IPS-NIHi7 (cell line): ENCODE measurements around the gene GDA.

ENCODE experiments used
- DNase-seq: peaks from one replicate; pipeline ENCODE4 v3.0.0; 2012; ENCODE audit warnings: mixed read lengths; ENCODE audit errors: extremely low spot score

GDA gene

GRCh38 chr9:72149231-72149975, at the start of gene GDA:
Gene GDA, plus strand, starts transcription at chr9:72149440. Its CDS starts 120 bp downstream, at chr9:72149560.
- DNase-seq, result peak; percentile 70

- DNase-seq, result no peak
These were observed 46.7 kb upstream of the GDA start for GRCh38 chr9:72102520-72102919.

- no peak for DNase-seq
These were observed 36.2 kb upstream of the GDA start for GRCh38 chr9:72113056-72113455.

- no peak for DNase-seq
These were observed 29.4 kb upstream of the GDA start for GRCh38 chr9:72119853-72120252.

GRCh38 chr9:72124947-72125346, 24.3 kb upstream of the GDA start:
- no peak for DNase-seq

GRCh38 chr9:72127753-72128152, 21.5 kb upstream of the GDA start:
- no peak for DNase-seq

GRCh38 chr9:72128526-72128925, 20.7 kb upstream of the GDA start:
- DNase-seq, result no peak

- no peak for DNase-seq
These were observed 19.7 kb upstream of the GDA start for GRCh38 chr9:72129271-72130156.

- DNase-seq, result no peak
These were observed 18.9 kb upstream of the GDA start for GRCh38 chr9:72130321-72130720.

GRCh38 chr9:72131206-72131605, 18.0 kb upstream of the GDA start:
- no peak for DNase-seq

- no peak for DNase-seq
These were observed 17.2 kb upstream of the GDA start for GRCh38 chr9:72132052-72132451.

- no peak for DNase-seq
These were observed 15.7 kb upstream of the GDA start for GRCh38 chr9:72133365-72134035.

- no peak for DNase-seq
These were observed 14.4 kb upstream of the GDA start for GRCh38 chr9:72134801-72135200.

GRCh38 chr9:72137697-72138365, 11.4 kb upstream of the GDA start:
- no peak for DNase-seq

GRCh38 chr9:72139226-72139625, 10.0 kb upstream of the GDA start:
- no peak for DNase-seq

GRCh38 chr9:72140586-72140985, 8.7 kb upstream of the GDA start:
- DNase-seq, result no peak

GRCh38 chr9:72141484-72141883, 7.8 kb upstream of the GDA start:
- DNase-seq, result no peak

- DNase-seq, result no peak
These were observed 4.3 kb upstream of the GDA start for GRCh38 chr9:72144756-72145492.

- DNase-seq, result no peak
These were observed 3.3 kb upstream of the GDA start for GRCh38 chr9:72145733-72146505.

GRCh38 chr9:72147676-72148075, 1.6 kb upstream of the GDA start:
- DNase-seq, result no peak
